Measurements from ENCODE around the gene INO80B.
A peak's percentile ranks its signal among the peaks of the same experiment; 100 is the strongest.

Gene INO80B

DNA sequence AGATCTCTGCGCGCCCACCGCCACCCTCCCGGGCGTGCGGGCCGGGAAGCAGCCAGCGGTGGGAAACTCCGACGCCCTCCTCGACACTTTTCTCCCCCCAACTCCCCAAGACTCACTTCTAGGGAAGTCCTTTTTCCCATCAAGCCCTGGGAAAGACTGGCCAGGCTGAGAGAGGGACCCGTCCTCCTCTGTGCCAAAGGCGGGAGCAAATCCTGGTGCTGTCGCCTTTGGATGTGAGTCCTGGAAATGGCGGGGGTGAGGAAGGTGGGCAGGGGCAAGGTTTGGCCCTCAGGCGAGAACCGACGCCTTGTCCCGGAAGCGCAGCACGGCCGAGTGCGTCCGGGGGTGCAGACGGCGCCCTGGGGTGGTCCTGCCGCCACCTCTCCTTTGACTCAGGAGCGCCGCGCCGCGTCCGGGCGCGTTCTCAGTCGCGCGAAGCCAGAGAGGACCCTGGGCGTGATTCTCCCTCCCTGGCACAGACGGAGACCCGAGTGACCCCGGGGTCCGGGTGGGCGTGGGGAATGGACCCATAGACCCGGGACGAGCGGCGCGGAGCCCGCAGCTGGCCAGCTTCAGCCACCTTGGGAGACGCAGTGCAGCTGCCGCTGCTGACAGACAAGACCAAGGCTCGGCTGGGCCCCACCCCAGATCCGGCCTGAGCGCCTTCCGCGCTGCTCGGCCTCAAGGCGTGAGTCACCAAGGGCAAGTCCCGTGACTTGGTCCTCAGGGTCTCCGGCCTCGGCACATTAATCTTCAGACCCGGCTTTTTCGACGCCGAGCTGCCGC, 48.0 kb downstream of the INO80B start:
- peak overlapping the region; percentile 63 for H3K4me3 ChIP-seq (ENCODE audit: control insufficient read depth, low read depth, low read length)
- TF ChIP-seq, protein P1, sequence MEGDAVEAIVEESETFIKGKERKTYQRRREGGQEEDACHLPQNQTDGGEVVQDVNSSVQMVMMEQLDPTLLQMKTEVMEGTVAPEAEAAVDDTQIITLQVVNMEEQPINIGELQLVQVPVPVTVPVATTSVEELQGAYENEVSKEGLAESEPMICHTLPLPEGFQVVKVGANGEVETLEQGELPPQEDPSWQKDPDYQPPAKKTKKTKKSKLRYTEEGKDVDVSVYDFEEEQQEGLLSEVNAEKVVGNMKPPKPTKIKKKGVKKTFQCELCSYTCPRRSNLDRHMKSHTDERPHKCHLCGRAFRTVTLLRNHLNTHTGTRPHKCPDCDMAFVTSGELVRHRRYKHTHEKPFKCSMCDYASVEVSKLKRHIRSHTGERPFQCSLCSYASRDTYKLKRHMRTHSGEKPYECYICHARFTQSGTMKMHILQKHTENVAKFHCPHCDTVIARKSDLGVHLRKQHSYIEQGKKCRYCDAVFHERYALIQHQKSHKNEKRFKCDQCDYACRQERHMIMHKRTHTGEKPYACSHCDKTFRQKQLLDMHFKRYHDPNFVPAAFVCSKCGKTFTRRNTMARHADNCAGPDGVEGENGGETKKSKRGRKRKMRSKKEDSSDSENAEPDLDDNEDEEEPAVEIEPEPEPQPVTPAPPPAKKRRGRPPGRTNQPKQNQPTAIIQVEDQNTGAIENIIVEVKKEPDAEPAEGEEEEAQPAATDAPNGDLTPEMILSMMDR (conservative IDR thresholded peaks at IDR 0.05; ENCODE audit: control insufficient read depth, insufficient read depth, low read depth, low read length) = peak; percentile 19
- peak; percentile 89 for DNase-seq (ENCODE audit: low read depth)

DNA sequence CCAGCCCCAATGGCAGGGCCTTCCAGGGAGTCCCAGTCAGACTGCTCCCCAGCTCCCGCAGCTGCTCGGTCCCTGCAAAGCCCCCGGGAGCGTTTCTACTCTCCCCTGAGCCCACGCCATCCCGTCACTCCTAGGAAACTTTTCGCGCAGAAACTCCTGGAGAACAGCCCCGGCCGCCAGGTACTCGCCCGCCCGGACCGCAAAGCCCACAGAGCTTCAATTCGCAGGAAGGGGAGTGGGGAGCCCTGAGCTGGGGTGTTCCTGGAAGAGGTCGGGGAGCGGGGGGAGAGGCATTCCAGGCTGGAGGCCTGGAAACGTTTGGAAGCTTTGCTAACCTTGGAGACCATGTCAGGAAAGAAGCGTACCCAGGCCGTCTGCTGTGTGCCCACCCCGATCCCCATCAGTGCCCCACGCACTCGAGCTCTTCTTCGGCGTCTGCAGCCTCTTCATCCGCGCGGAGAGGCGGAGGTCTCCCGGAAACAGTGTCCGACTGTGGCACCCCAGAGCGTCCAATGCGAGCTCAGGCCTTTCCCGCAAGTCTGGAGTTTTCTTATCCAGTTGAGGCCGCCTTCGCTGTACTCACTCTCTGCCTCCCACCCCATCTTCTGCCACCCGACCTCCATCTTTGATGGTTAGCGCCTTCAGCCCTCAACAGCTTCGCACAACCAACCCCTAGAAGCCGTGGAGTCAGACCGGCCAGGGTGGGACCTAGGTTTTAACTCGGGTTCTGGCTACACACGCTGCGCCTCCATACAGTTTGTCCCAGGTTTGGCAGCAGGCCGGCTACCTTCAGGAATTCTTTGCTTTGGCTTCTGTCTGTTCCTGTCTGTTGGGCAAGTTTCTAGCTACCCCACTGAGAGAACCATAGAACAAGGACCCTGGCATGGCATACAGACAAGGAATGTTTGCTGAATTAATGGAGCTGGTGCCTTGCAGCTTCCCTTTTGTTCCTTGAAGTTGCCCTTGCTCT, 48.9 kb downstream of the INO80B start:
- no peak for DNase-seq (ENCODE audit: low read depth)
- TF ChIP-seq, protein P1 (conservative IDR thresholded peaks at IDR 0.05; ENCODE audit: control insufficient read depth, insufficient read depth, low read depth, low read length) = no peak
- H3K4me3 ChIP-seq (ENCODE audit: control insufficient read depth, low read depth, low read length) = peak overlapping the region; percentile 63

DNA sequence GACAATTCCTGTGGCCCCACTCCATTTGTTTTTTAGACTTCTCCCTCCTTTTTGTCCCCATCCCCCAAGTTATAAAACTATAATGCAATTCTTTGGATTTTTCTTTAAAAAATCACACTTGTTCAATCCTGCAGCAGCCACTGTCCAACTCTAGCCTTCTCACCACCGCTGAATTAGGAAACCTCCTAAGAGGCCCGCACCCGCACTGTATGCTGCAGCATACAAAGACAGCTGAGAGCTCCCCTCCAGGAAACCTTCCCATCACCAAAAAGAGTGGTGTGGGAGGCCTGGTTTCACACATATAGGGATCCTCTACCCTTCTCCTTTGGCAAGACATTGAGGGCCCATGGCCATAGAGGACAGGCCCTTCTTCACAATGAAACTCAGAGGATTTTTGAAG, 49.7 kb downstream of the INO80B start:
- no peak for DNase-seq (ENCODE audit: low read depth)
- TF ChIP-seq, protein P1 (conservative IDR thresholded peaks at IDR 0.05; ENCODE audit: control insufficient read depth, insufficient read depth, low read depth, low read length) = no peak
- H3K4me3 ChIP-seq (ENCODE audit: control insufficient read depth, low read depth, low read length) = peak overlapping the region; percentile 63

DNA sequence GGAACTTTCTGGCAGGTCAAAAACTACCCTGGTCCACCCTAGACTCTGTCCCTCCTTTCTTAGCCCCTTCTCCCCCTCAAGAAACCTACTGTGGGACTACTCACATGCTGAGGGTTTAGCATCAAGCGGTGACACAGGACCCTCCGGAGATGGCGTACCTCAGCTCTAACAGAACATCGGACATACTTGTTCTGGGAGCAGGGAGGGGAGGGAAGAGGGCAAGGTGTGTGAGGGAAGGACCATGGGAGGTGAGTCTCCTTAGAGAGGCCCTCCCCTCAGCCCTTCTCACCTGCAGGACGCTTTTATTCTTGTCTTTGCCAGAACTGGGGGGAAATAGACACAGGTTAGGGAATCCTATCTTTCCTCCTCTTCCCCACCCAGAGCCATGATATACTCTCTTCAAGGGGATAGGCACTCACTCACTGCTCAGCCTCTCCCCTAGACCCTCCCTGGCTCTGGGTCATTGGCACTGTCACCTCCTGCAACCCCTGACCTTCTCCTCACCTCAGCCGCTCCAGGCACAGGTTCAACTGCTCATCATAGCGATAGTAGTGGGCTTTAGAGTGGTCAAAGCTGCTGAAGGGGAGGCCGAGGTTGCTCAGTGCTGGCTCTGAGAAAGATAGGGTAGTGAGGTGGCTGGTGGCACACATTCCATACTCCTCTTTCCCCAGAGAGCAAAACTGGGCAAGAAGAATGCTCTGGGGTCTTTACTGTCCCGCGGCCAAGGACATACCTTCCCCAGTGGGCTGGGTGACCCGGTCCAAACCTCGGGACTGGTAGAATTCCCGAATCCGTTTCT, 50.8 kb downstream of the INO80B start:
- TF ChIP-seq, protein P1 (conservative IDR thresholded peaks at IDR 0.05; ENCODE audit: control insufficient read depth, insufficient read depth, low read depth, low read length) = no peak
- DNase-seq (ENCODE audit: low read depth) = no peak
- H3K4me3 ChIP-seq (ENCODE audit: control insufficient read depth, low read depth, low read length) = peak overlapping the region; percentile 3

DNA sequence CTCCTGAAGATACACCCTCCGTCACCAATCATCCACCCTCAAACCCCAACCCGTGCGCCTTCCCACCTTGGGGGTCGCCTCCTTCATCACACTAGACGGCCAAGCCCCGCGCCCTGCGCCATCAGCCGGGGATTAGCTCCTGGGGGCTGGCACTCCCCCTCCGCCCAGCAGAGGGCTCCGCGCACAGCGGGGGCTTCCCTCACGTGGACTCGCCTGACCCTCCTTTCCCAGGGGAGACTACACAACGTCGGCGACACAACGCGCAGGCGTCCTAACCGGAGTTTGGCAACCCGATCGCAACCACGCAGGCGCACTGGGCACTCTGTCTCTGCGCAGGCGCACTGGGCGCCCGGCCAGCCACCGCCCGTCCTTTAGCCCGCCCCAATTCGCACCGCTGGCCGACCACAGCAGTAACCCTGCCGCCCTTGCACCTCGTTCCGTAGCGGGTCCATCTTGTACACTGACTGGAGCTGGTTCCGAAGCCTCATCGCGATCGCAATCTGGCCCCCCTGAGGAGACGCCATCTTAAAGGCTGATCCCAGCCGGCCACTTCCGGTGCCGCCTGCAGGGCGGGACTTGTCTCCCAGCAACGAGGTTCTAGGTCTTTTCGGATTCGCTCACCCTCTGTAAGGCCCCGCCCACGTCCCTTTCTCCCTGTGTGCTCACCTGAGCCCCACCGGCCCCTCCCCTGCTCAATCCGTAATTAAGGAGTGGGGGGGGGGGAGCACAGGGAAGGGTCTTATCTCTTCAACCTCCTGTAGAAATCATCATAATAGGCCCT, 52.4 kb downstream of the INO80B start, which contains the start of gene PCGF1:
Gene PCGF1 (minus strand): TSS at position 551 of the 781 bp plus-strand sequence. CDS start 27 bp downstream, at position 524.
- DNase-seq (ENCODE audit: low read depth) = peak; percentile 97
- TF ChIP-seq, protein P1 (conservative IDR thresholded peaks at IDR 0.05; ENCODE audit: control insufficient read depth, insufficient read depth, low read depth, low read length) = peak; percentile 19
- H3K4me3 ChIP-seq (ENCODE audit: control insufficient read depth, low read depth, low read length) = peak within 1 kb of the TSS; percentile 95
